NCI-H748 treated with DMSO at 0.1 percent for 48 hours (cell line): Measurements from ENCODE around the gene OR52R1.
A peak's percentile ranks its signal among the peaks of the same experiment; 100 is the strongest.
"Not testable (repeated sequence)": the region's sequence is repeated elsewhere in the genome, so short reads cannot be mapped to it uniquely, and the experiment has no call there.

Experiments
- DNase-seq: peaks from one replicate; lab custom pipeline; 2025; lab: John Stamatoyannopoulos, UW

Gene OR52R1

GRCh38 chr11:4804280-4804679 lies at the start of gene OR52R1:
OR52R1 (minus strand) TSS chr11:4804380; CDS start chr11:4804380, 0 bp downstream.
- no peak for DNase-seq

GRCh38 chr11:4851033-4851432 lies 46.9 kb upstream of the OR52R1 start:
- no peak for DNase-seq

GRCh38 chr11:4848908-4849532 lies 44.8 kb upstream of the OR52R1 start, which contains the start of gene OR51S1:
OR51S1 (minus strand) TSS chr11:4849208; CDS start chr11:4849208, 0 bp downstream.
- no peak for DNase-seq

- DNase-seq, result no peak
Observed at GRCh38 chr11:4839851-4840549, 35.8 kb upstream of the OR52R1 start.

- DNase-seq, result no peak
Observed at GRCh38 chr11:4830909-4831308, 26.7 kb upstream of the OR52R1 start.

DNA sequence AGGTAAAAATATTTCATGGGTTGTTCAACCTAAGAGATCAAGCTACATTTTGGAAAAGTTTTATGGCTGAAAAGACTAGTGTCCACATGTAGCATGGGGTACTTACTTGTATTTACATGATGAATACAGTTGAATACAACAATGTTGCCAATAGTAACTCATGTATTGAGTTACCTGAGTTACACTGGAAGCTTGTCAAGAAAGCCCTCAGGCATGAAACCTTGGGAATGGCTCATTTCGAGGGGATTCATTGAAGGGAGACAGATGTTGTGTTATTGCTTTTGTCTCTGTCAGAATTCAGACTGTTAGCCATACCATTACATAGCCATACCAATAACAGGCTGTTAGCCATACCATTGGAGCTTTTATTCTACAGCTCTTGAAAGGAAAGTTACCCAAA lies 26.2 kb upstream of the OR52R1 start:
- no peak for DNase-seq

- DNase-seq, result peak; percentile 48
Observed at GRCh38 chr11:4826425-4826824, 22.2 kb upstream of the OR52R1 start.

DNA sequence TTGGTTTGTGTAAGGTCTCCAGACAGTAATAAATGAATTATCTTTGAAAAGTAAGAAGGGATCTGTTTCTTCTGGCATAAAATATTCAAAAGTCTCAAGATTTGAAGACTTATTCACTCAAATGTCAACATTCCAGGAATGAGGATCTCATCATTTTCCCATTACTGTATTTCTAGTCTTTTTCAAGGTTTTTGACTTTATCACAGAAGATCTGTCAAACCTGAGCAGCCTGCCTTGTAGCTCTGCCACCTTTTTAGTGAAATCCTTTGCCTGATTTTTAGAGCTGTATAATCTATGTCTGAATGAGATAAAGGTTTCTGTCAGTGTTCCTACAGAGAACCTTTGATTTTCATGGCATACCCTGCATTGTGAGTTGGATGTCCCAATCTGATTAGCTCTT lies 21.0 kb upstream of the OR52R1 start:
- no peak for DNase-seq

GRCh38 chr11:4821021-4821420 lies 16.8 kb upstream of the OR52R1 start, which contains the start of gene OR51F2:
OR51F2 (plus strand) TSS chr11:4821321; CDS start chr11:4821422, 101 bp downstream.
- DNase-seq, result no peak

- no peak for DNase-seq
Observed at GRCh38 chr11:4809246-4809645, 5.1 kb upstream of the OR52R1 start.

- no peak for DNase-seq
Observed at GRCh38 chr11:4808476-4808875, 4.3 kb upstream of the OR52R1 start.

DNA sequence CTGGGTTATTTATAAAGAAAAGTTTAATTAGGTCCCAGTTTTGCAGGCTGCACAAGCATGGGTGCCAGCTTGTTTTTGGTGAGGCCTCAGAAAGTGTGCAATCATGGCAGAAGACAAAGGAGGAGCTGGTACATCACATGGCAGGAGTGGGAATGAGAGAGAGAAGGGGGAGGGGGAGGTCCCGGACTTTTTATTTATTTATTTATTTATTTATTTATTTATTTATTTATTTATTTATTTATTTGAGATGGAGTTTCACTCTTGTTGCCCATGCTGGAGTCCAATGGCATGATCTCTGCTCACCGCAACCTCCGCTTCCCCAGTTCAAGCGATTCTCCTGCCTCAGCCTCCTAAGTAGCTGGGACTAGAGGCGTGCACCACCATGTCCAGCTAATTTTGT lies 2.9 kb downstream of the OR52R1 start:
- DNase-seq, result not testable (repeated sequence)

DNA sequence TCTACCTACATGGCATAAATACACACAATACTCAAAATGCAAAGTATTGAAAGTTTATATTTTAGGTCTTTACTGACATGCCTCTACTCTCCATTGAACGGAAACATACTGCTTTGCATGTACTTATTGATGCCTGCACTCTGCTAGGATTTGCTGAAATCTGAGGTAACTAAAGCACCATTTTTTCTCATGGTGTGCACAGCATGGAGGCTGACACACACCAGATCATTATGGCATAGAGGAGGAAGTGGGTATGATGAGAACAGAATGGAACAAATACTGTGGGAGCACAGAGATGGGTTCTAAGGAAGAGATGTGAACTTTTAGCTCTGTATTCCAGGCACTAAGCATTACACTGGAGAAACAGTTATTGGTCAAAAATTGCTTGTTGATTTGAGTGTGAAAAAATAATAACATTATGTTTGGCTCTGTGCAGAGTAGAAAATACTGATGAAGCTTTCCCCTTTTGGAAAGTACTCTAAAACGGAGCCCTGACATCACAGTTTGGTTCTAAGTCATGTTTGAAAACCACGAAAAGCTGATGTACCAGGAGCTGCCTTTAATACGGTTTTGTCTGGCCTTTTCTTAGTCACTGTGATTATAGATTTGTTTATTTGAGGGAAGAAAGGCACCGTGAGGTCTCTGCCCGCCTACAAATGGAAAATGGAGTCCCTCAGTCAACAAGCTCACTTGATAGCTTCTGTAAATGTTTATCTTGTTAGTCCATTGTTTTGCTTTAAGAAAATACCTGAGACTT lies 5.6 kb downstream of the OR52R1 start:
- DNase-seq, result no peak

DNA sequence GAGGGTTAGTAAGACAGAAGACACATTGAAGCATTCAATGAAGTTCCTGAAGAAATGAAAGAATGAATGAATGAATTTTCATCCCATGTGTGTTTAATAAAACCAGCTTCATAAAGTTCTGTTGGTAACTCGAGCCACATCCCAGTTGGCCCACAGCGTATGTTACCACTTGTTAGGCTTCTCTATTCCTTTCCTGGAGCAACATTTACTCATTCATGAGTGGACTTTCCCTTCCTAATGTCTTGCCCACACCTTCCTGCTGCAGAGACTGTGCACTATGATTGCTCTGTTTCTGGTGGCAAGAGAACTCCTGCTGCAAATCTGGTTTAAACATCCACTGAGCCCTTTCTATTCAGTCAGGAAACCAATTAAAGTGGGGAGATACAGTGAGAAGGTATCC lies 7.0 kb downstream of the OR52R1 start:
- DNase-seq, result no peak

DNA sequence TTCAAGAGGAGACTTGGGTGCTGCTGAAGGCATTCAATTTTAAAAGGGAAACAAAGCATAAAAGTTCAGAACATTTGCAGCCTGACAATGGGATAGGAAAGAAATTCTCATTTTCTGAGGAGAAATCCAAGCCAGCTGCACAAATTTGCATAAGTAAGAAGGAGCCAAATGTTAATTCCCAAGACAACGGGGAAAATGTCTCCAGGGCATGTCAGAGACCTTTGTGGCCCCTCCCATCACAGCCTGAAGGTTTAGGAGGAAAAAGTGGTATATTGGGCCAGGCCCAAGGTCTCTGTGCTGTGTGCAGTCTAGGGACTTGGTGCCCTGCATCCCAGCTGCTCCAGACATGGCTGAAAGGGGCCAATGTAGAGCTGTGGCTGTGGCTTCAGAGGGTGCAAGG lies 21.7 kb downstream of the OR52R1 start:
- no peak for DNase-seq

DNA sequence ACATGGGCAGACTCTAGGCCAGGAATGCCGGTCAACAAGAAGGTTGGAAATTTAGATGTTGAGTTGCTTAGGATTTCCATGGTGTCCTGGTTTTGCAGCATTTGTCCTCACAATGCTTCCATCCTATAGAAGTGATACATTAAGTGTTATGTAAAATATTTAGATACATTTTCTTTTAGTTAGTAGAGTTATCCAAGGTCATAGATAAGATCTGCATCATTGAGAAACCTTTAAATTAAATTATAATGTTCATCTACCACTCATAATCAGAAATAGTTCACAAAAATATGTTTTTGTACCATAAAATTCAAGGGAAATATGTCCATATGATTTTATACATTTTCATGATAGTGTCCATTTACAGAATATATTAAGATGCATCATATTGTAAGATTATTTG lies 34.3 kb downstream of the OR52R1 start, which contains the start of gene OR51F1:
TSS of gene OR51F1 (minus strand) at position 101 of the 400 bp plus-strand sequence. CDS start at position 101, 0 bp downstream.
- DNase-seq, result no peak

GRCh38 chr11:4768094-4768493 lies 36.1 kb downstream of the OR52R1 start:
- no peak for DNase-seq

- no peak for DNase-seq
Observed at GRCh38 chr11:4766420-4767043, 37.6 kb downstream of the OR52R1 start.

- DNase-seq, result no peak
Observed at GRCh38 chr11:4763096-4763495, 41.1 kb downstream of the OR52R1 start.
